GM15510 (cell line): ENCODE results near the gene HOXB4.

Experiments
- POLR2A ChIP-seq: IDR thresholded peaks from 3 replicates; pipeline ENCODE4 v1.6.1; 2011; ENCODE audit warnings: borderline replicate concordance; ENCODE audit not compliant: insufficient read length; ENCODE audit errors: extremely low read depth

Gene HOXB4

DNA sequence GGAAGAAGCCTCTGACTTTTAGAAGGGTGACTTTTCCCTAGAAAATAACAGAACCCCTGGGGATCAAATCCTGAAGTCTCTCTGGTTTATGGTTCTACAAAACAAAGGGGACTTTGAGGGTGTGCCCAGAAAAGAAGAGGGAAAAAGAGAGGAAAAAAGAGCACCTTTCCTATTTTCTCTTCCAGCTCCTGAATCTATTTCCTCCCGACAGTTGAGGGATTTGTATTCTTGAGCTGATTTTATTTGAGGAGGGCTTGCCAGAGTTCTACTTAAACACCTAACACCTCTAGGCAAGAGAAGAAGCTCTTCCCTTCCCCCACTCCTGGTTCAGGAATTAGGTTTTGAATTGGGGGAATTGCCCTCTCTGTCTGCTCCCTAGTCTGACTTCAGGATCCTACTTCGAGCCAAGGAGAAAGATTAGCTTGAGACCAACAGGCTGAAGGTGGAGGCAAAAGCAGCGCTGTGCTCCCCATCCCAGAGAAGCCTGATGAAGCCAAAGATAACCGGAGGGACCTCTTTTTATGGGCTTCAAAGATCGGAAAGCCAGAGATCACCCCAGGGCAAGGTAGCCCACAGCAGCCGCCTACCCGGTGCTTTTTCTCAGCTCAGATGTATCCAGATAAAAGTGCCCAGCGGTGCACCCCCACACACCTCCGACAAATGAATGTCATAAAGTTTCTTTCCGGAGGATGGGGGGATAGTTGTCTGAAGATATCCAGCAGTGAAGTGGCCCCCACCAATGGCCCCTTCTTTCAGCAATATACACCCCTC, 11.1 kb upstream of the HOXB4 start:
- TF ChIP-seq POLR2A: no peak

DNA sequence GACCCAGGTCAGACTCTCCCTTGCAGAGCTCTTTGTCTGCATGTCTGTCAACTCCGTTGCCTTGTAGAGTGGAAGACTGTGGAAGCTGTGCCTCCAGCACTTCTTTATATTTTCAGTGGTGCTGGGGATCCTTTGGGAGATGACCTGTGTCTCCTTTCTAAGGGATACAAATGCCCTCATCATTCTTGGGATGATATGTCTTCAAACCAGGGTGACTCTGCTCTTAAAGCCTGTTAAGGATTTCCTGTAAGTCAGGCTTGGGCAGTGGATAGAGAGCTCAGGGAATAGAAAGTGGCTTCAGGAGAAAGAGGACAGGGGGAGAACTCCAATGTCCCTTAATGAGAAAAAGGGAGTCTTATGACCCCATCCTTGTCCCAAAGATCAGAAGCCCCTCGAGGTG, 10.4 kb upstream of the HOXB4 start:
- no peak for TF ChIP-seq POLR2A

DNA sequence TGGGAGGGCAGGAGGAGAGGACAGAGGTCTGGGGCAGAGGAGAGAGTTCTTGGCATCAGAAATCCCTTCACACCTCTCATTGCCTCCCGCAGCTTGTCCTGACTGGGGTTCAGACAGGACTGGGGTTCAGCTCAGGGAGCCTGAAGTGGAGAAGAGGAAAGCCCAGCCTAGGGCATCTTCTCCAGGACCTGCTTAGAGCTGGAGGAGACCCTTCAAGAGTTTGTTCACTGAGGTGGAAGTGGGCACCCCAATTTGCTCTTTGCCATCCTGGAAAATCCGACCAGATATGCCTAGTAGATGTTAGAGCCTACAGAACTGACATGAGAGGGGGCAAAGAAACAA, 9.9 kb upstream of the HOXB4 start:
- no peak for TF ChIP-seq POLR2A

DNA sequence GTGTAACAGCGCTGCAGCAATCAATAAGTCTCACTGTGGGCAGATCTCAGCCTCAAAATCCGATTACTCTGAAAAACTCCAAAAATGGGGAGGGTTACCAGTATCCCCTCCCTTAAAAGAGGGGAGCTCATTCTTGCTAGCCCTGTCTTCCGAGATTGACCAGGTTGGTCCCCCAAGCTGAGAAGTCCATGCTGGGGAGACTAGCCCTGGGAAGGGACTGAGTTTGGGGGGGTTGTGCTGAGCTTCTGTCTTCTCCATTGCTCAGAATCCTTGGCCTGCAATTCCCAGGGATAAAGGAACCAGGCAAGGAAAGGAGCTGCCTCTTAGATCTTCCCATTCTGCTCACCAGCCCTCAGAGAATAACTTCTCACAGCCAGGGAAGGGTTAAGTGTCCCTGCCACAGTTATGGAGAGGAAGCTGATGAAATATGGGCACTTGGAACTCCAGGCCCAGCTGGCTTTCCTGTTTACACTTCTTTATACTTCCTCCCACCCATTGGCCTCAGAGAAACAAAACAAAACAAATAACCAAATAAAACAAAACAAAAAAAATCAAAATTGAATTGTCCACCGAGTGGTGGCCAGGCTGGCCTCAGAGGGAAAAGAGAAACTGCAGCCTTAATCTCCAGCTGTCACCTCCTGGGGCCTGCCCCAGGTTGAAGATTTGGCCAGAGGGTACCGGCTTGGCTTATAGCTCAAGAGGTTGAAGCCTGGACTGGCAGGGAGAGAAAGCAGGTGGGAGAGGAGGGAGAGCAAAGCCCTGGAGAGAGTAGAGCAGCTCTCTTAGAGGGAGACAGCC, 9.3 kb upstream of the HOXB4 start:
- TF ChIP-seq POLR2A: no peak

DNA sequence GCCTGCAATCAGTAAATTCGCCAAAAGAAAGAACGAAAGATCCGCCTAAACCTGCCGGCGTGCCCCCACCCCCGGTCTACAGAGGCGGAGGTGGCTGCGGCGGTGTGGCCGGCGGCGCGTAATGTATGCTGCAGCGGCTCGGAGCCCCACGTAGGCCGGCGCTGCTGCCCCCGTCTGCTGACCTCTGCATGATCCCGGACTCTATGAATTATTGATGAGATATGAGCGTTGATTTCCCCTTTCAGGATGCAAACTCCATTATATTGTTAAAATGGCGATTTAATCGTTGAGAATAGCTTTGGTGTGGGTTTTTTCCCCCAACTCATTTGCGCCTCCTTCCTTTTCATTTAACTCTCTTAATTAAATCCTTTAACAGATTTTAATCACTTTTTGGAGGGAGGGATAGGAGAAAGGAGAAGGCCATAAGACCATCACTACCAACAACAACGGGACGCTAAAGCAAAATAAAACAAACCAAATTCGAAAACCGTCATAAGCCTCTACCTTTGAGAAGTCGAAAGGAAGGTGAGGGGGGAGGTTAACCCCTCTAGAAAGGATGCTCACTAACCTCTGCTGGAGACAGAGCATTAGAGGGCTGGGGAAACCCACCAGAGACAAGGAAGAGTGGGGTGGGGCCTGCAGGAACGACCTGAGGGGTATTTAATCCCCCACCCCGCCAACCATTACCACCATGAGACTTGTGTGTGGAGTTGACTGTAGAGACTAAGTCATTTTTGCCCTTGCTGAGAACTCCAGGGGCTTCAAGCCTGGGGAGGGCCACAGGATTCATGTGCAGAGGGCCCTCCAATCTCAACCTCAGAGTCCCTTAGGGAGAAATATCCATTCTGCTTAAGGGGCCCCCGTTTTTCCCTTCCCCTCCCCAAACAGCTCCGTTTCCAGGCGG, 8.5 kb upstream of the HOXB4 start:
- TF ChIP-seq POLR2A: no peak

DNA sequence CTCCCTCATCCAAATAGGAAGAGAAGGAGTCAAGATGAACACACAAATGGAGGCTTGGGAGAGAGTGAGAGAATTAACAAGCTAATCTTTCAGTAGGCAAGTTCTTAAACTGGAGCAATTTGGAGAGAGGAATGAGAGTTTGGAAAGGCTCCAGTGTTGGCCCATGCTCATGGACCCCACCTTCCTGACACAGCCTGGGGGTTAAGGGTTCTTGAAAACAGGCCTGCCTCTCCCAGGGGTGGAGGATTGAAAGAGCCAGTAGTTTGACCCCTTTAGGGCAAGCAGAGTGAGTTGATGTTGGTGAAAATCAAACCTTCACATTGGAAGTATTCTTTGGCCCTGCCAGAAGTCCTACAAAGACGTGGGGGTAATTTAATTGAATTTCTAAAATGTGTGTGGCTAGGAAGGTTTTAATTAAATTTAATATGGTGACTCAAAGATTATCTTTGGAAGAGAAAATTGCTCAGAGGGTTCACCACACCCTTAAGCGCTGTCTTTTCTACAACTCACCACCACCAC, 6.1 kb upstream of the HOXB4 start:
- no peak for TF ChIP-seq POLR2A

DNA sequence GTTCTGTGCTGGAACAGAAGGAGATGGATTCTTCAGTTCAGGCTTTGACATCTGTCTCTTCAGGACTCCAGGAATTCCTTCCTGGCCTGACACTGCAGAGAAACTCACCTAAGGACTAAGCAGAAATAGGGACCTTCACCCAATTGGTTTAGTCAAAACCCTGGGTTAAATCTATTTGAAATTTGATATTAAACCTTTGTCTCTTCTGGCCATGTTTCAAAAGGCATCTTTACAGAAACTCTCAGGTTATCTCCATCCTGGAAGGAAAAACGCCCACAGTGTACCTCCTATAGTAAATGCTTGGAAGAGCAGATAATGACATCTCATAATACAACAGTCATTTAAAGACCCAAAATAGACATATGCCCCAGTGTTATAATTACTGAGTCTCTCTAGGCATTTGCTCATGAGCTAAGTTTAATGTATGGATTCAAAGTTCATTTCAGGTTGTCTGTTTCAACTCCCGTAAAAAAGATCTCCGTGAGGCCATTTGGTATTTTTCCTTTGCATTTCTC, 5.6 kb upstream of the HOXB4 start:
- TF ChIP-seq POLR2A: no peak

DNA sequence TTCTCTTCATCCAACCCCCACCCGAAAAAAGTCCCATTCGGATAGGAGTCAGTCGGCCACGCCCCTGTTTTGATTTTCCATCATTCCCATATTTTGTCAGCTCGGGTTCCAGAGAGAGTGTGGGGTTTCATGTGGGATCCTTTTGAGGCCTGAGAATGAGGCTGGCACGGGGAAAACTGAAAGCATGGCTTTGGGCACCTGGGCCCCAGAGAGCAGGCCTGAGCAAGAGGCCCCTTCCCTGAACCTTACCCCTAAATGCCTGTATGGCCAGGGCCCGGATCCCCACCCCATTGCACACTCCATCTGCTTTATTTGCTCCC, 4.6 kb upstream of the HOXB4 start:
- TF ChIP-seq POLR2A: no peak

DNA sequence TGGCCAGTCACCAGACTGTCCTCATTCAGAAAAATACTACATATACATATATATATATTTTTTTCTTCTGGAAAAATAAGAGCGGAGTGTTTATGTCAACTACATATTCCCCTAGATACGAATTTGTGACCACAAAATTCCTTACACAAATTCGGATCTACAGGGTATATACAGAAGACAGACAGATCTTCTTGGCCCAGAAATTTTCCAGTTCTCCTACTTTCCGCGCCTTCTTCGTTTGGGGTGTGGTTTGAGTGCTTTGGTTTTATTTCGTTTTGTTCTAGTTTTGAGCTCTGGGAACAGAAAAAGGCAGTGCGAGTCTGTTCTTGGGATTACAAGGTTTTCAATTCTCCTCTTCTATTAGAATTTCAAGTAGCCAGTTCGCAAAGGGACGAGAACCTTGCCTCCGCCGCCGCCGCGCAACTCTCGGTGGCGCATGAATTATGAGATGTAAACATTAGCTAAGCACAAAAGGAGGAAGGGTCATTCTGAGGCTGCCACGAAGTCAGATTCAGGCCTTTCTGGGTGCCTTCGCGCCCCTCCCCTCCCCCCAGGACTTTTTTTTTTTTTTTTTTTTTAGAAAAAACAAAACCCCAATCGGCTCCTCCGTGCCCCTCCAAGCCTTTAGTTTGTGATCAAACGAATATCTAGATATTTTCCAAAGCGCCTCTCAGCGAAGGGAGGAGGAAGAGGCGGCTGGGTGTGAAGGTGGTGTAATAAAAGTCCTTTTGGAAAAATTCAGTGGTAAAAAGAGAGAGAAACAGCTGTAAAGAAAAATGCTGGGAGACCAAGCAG, 1.8 kb upstream of the HOXB4 start:
- no peak for TF ChIP-seq POLR2A

DNA sequence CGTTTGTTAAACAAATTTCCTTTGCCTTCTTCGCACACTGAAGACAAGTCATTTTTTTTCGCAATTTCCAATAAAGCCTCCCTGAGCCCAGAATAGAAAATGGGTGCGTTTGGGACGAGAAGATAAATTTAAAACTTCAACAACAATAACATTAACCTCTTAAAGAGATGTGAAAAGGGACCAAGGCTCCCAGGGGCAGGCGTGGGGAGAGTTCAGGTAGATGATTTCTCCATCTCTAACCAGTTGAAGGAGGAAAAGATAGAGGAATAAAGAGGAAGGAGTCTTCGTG, 1.3 kb upstream of the HOXB4 start:
- no peak for TF ChIP-seq POLR2A

DNA sequence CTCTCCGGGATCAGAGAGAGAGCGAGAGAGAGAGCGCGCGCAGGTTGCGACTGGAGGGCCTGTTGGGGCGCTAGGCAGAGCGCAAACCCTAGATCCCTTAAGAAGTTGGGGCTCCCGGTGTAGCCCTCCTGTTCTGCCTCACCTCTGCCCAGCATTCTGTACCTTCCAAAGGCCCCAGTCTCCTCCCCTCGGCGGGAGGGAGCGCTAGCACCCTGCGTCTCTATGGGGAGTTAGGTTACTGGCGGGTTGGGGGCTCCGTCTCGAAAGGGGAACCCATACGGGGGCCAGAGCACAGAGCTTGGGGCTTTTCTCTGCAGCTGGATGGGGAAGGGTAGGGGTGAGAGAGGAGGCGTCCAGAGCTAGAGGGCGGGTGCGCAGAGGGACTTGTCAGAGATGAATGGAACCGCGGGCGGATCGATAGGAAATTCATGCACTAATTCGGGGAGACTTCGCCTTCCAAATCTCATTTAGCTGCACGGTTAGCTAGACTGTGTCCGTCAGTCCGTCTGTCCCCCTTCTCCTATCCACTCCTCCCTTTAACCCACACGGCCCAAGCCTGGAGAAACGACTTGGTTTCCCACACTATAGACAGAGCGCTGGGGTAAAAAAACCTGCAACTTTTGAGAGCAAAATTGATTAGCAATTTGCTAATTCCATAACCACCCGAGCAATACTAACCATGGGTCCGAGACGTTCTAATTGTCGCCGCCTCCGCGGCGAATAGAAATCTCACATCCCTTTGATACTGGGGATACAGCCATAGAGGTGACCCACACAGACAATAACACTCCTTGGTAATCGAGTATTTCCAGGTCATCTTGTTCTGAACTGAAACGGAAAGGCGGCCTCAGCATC, 693 bp upstream of the HOXB4 start:
- peak; percentile 46 for TF ChIP-seq POLR2A

DNA sequence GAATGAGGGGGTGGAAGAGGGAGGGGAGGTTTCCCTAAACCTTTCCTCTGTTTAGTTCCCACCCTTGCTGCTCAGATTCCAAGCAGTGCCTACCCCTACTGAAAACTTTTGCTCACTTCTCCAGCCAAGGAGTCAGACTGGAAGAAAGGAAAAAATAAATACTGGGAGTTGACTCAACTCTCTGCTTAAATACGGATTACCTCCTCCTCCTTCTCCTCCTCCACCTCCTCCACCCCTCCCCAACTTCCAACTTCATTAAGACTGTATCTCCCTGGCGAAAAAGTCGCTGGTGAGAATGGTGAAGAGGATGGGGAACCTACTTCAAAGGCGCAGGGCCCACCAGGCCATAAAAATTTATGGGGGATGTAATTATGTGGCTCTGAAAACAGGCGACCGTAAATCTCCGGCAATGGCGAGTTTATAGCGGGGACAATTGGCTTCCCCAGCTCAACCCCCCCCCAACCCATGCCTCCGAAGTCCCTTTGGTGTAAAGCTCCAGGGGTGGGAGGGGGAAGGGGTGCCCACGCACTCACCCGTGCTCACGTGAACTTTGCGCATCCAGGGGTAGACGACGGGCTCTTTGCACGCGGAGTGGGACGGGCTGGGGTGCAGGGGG, 712 bp downstream of the HOXB4 start:
- TF ChIP-seq POLR2A: no peak
